Neuron (in vitro differentiated cells): Measurements from ENCODE around the gene TMEM132D.

Source experiments
- H2AFZ ChIP-seq: one replicate; pipeline ENCODE4 v1.6.1; 2013; ENCODE audit warnings: low read depth, mild to moderate bottlenecking, inconsistent platforms, low read length, moderate library complexity
- H3K27me3 ChIP-seq: one replicate; pipeline ENCODE4 v1.6.1; 2013; ENCODE audit warnings: low read length; ENCODE audit not compliant: insufficient read depth
- H3K36me3 ChIP-seq: one replicate; pipeline ENCODE4 v1.6.1; 2013; ENCODE audit warnings: low read length; ENCODE audit not compliant: insufficient read depth
- H3K4me1 ChIP-seq: one replicate; pipeline ENCODE4 v1.6.1; 2013; ENCODE audit warnings: low read length; ENCODE audit not compliant: insufficient read depth
- H3K4me3 ChIP-seq: 2 replicates; pipeline ENCODE4 v1.5.1; 2013; ENCODE audit warnings: mild to moderate bottlenecking, low read length, moderate library complexity
- H3K9me3 ChIP-seq: one replicate; pipeline ENCODE4 v1.6.1; 2013; ENCODE audit warnings: low read length

The TMEM132D gene

DNA sequence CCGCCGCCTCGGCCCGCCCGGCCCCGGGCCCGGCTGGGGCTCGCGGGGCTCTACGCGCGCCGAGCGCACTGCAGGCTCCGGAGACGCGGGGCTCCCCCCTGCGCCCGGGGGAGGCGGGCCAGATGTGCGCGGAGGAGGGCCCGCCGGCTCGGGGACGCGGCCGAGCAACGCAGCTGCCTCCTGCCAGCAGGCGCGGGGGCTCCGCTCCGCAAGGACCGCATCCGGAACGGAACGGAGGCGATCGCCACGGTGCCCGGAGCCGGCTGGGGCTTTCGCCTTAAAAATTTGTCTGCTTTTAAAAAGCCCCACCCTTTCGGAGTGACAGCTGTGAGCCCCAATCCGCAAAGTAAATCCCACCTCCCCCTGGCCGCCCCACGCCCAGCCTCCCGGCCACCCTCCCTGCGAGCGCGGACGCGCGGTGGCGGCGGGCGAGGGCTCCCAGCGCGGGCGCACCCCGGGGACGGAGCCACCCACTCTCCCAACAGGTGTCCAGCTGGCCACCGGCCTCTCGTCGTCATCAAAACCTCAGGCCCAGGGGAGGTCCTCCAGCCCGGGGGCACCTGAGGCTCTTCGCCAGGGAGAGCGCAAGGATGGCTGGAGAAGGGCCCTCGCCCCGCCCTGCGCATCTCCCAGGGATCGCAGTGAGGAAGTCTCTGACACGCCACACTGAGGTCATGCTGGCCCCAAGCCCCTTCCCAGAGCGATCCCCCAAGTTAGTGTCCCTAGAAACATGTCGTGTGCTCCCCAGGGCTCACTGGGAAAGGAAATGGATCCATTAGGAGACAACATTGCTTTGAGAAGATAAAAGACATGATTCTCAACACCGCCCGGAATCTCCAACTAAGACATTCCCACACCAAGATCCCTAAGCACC is at the start of gene TMEM132D:
Gene TMEM132D (minus strand): TSS at position 70 of the 874 bp plus-strand sequence.
- peaks cover 51% of the 10 kb centered on the region for H3K27me3 ChIP-seq
- H3K4me3 ChIP-seq = no peak within 1 kb of the TSS
- no peaks in the 10 kb centered on the region for H3K4me1 ChIP-seq

DNA sequence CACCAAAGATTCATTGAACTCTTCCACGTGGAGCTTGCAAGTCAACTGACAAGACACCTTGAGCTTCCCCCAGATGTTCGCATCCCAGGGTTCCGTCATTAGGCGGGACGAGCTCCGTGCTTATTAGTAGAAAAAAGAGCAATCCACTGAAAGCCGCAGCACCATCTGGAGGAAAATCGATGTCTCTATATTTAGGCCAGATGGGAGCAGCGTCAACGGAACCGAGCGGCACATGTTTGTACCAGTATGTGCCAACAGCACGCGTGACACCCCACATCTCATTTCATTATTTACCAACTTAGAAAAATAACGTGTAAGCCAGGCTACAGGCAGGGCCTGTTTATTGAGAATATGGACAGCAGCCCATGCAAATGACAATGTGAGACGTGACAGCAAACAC is 45.8 kb upstream of the TMEM132D start:
- Histone ChIP-seq H3K36me3 (no peaks in the 10 kb centered on the region), H3K4me3 (no peak overlapping the region), H2AFZ (no peak overlapping the region), H3K4me1 (no peaks in the 10 kb centered on the region), H3K9me3 (no peaks in the 10 kb centered on the region), H3K27me3 (no peaks in the 10 kb centered on the region)

More for the DNA sequence above, at the start of gene TMEM132D:
- no peaks in the 10 kb centered on the region for H3K36me3 ChIP-seq
- no peaks in the 10 kb centered on the region for H3K9me3 ChIP-seq
- no peak within 1 kb of the TSS for H2AFZ ChIP-seq

DNA sequence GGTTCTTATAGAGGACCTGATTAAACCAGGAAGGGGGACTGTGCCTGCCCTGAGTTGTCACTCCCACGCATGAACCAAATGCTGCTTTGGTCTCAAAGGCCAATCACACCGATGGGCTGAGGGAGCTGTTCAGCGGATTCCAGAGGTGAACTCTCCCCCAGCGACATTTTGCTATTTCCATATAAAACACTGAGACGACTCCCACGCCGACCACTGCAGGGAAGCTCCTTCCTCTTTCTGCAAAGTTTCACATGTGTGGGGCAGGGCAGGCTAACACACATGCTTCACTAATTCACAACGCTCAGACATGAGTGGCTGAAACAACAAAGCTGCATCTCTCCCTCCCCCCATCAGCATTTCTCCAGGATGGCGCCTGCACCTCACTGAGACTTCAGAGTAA is 37.8 kb upstream of the TMEM132D start:
- H3K36me3 ChIP-seq = no peaks in the 10 kb centered on the region
- H3K4me3 ChIP-seq = no peak overlapping the region
- H3K9me3 ChIP-seq = no peaks in the 10 kb centered on the region
- no peak overlapping the region for H2AFZ ChIP-seq
- no peaks in the 10 kb centered on the region for H3K4me1 ChIP-seq
- no peaks in the 10 kb centered on the region for H3K27me3 ChIP-seq

- Histone ChIP-seq H3K4me3 (no peak overlapping the region), H3K36me3 (no peaks in the 10 kb centered on the region), H3K9me3 (no peaks in the 10 kb centered on the region)
Observed at GRCh38 chr12:129938089-129938488, 34.3 kb upstream of the TMEM132D start.

DNA sequence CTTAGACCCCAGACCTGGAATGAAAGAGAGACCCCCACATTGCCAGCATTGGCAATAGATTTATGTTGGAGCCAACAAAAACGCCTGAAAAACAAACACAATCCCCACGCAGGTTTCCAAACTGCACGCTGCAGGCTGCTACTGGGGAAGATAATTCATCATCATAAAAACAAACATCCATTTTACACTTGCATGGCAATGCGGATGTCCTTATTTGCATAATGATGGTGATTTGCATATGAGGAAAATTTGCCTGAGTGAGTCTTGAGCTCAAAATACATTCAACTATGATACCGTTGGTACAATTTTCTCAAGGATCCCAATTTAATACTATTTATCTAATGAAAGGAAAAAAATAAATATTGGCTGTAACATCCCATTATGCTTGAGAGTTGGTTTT is 33.6 kb upstream of the TMEM132D start:
- H3K9me3 ChIP-seq = no peaks in the 10 kb centered on the region
- H3K36me3 ChIP-seq = no peaks in the 10 kb centered on the region
- H2AFZ ChIP-seq = no peak overlapping the region
- no peaks in the 10 kb centered on the region for H3K27me3 ChIP-seq
- H3K4me3 ChIP-seq = no peak overlapping the region
- no peaks in the 10 kb centered on the region for H3K4me1 ChIP-seq

More at GRCh38 chr12:129938089-129938488, 34.3 kb upstream of the TMEM132D start:
- Histone ChIP-seq H3K27me3 (no peaks in the 10 kb centered on the region), H3K4me1 (no peaks in the 10 kb centered on the region), H2AFZ (no peak overlapping the region)

GRCh38 chr12:129928643-129929042 is 24.8 kb upstream of the TMEM132D start:
- no peak overlapping the region for H2AFZ ChIP-seq
- no peak overlapping the region for H3K4me3 ChIP-seq
- no peaks in the 10 kb centered on the region for H3K27me3 ChIP-seq
- H3K36me3 ChIP-seq = no peaks in the 10 kb centered on the region
- H3K9me3 ChIP-seq = no peaks in the 10 kb centered on the region
- H3K4me1 ChIP-seq = no peaks in the 10 kb centered on the region

GRCh38 chr12:129927316-129927900 is 23.6 kb upstream of the TMEM132D start:
- H3K4me1 ChIP-seq = no peaks in the 10 kb centered on the region
- no peaks in the 10 kb centered on the region for H3K27me3 ChIP-seq
- peaks cover 1% of the 10 kb centered on the region for H3K9me3 ChIP-seq
- H3K4me3 ChIP-seq = no peak overlapping the region
- no peak overlapping the region for H2AFZ ChIP-seq
- H3K36me3 ChIP-seq = no peaks in the 10 kb centered on the region

GRCh38 chr12:129911428-129912049 is 7.7 kb upstream of the TMEM132D start:
- Histone ChIP-seq H3K36me3 (no peaks in the 10 kb centered on the region), H3K4me3 (no peak overlapping the region), H3K27me3 (peaks cover 8% of the 10 kb centered on the region), H3K9me3 (no peaks in the 10 kb centered on the region), H2AFZ (no peak overlapping the region), H3K4me1 (no peaks in the 10 kb centered on the region)

DNA sequence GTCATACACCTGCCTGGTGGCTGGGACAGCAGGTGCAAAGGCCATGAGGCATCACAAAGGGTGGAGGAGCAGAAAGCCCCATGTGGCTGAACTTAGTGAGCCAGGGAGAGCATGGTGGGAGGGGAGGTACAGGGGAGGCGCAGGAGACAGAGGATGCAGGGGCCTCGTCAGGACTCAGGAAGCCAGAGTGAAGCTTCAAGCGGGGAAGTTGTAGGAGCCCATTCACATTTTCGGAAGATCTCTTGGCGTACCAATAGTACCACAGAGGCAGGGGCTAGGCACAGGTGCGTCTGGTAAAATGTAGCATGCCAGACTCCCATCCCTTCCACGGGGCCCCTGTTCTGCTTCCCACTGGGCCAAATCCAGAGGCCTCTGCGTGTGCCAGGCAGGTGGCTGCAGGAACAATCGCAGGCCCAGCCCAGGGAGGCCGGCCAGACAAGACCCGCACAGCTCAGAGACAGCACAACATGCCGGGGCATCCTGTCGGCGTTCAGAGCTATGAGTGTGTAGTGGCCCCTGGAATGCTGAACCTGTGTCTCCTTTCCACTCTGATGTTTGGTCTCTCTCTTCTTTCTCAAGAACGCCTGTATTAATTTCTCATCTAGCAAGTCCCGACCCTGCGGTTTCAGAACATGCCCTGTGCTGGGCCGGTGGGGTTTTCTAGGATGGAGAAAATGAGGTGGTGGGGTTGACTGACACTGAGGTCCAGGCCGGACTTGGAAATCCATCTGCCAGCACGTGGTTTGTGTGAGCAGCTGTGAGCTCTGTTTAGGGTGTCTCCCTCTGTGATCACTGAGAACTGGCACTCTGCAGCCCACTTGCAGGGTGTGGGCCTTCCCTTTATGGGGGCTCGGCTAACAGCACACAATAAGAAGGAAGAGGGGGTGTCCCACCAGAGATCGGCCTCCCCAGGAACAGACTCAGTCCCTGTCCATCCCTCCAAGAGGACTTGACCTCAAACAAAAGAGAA is 5.5 kb upstream of the TMEM132D start:
- H3K27me3 ChIP-seq = peaks cover 25% of the 10 kb centered on the region
- no peak overlapping the region for H3K4me3 ChIP-seq
- no peaks in the 10 kb centered on the region for H3K9me3 ChIP-seq
- no peak overlapping the region for H2AFZ ChIP-seq
- H3K4me1 ChIP-seq = no peaks in the 10 kb centered on the region
- H3K36me3 ChIP-seq = no peaks in the 10 kb centered on the region

DNA sequence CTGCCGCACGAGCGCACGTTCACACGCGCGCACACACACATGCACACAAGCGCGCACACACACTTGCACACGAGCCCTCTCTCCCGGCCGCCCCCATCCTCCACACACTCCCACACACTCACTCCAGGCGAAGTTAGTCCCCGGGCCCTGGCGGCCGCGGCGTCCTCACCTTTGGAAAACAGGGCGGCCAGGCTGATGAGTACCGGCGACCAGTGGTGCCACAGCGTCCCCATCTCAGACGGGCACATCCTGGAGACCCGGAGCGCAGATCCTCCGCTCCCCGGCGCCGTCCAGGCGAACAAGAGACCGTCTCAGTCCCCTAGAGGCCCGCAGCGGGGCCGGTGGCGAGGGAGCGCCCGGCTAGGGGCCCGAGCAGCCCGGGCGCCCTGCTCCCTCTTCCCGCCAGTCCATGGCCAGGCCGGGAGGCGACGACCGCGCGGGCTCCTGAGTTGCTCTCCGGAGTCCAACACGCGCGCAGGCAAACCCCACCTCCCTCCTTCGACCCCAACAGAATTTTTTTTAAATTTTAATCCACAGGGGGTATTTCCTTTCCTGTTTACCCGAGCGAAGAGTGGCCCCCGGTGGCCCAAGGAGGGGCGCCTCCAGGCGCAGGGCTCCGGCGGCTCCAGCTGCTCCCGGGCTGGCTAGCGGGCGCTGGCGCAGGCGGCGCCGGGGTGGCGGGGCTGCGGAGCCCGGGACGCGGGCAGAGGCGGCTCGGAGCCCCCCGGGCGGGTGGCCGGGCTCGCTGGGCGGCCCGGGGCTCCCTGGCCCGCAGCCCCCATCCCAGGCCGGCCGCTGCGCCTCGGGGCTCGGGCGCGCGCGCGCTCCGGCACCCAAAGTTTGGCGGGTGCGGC is 506 bp downstream of the TMEM132D start:
- Histone ChIP-seq H3K27me3 (peaks cover 49% of the 10 kb centered on the region), H3K4me1 (no peaks in the 10 kb centered on the region), H3K9me3 (no peaks in the 10 kb centered on the region), H3K4me3 (no peak overlapping the region), H3K36me3 (no peaks in the 10 kb centered on the region), H2AFZ (no peak overlapping the region)

DNA sequence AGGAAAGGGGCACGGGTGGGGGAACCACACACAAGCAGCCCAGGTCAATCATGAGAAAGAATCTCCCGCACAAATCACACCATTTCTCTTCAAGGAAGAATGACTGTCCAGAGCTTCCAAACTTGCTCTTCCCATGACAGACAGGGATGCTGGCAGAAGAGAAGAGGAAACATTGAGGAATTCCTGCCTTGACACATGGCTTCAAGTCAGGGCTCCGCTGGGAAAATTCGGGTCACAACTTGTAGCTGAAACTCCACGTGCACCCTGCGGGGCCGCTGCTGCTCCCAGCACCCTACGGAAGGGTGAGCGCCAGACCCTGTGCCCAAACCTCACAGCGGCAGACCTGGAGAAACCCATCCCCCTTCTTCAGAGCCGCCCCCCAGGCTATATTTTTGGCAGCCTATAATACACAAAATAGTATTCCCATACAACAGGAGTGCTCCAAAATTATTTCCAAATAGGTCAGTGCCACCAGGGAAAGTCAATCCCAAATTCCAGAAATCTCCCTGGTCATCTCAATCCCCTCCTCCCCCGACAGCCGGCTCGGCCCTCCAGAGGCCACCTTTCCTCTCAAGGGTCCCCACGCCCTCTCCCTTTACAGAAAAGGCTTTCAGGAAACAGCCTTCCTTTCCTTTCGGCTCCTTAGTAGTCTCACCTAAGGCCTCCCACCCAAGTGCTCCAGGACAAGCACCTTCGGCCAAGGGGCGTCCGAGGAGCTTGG is 1.3 kb downstream of the TMEM132D start:
- H2AFZ ChIP-seq = no peak overlapping the region
- H3K4me1 ChIP-seq = no peaks in the 10 kb centered on the region
- H3K36me3 ChIP-seq = no peaks in the 10 kb centered on the region
- no peak overlapping the region for H3K4me3 ChIP-seq
- H3K9me3 ChIP-seq = no peaks in the 10 kb centered on the region
- H3K27me3 ChIP-seq = peaks cover 49% of the 10 kb centered on the region
